Right lobe of liver (tissue), 6 donors: ENCODE results near the gene MYOZ3. TPM values are rescaled to one million over a fixed set of nuclear protein-coding genes. Genes with fewer than 3 reads are reported as not detected.
A peak's percentile ranks its signal among the peaks of the same experiment; 100 is the strongest.

Experiments used
- ATAC-seq, 4 donors: fragments of 200-7000 bp; cut with Tn5 transposase; one replicate each; pipeline ENCODE4 v1.9.1; 2020; ENCODE audit warnings: mild to moderate bottlenecking in 4 of 4, moderate library complexity in 4 of 4
- DNase-seq, 3 donors: peaks; one replicate each; pipeline ENCODE4 v3.0.0-alpha.2; 2020
- H3K27ac ChIP-seq, 3 donors: fragments of 200-600 bp; one replicate each; pipeline ENCODE4 v1.8.0; 2022
- H3K27me3 ChIP-seq, 2 donors: fragments of 200-600 bp; one replicate each; pipeline ENCODE4 v1.8.0; 2022
- H3K36me3 ChIP-seq, 4 donors: fragments of 200-600 bp; sonication (generic) in 1 of 4; one replicate each; pipeline versions ENCODE4 v1.5.1 to v1.8.0; 2017 to 2022; ENCODE audit warnings: control low read depth in 1 of 4
- H3K4me1 ChIP-seq, 4 donors: fragments of 200-600 bp; sonication (generic) in 1 of 4; one replicate each; pipeline versions ENCODE4 v1.5.1 to v1.8.0; 2017 to 2022; ENCODE audit warnings: control low read depth in 1 of 4
- H3K4me3 ChIP-seq, 3 donors: fragments of 200-600 bp; one replicate each; pipeline ENCODE4 v1.8.0; 2022
- H3K9me3 ChIP-seq, 4 donors: fragments of 200-600 bp; sonication (generic) in 1 of 4; one replicate each; pipeline versions ENCODE4 v1.5.1 to v1.8.0; 2017 to 2022; ENCODE audit warnings: control low read depth in 1 of 4
- POLR2A ChIP-seq: fragments of 450-650 bp; IDR thresholded peaks from one replicate; pipeline ENCODE4 v1.6.1; 2017; ENCODE audit warnings: antibody characterized with exemption, mild to moderate bottlenecking
- WGBS: methylation state at CpG from one replicate; pipeline ENCODE4 v1.1.6; 2018; ENCODE audit warnings: low coverage, low lambda C conversion rate; ENCODE audit not compliant: insufficient coverage; ENCODE audit errors: missing lambda C conversion rate; 5-methylcytosine and 5-hydroxymethylcytosine counted together
- intact Hi-C, 2 donors: fragments of 100-400 bp; cut with DNase I; formaldehyde crosslinking; loops; one replicate each; pipeline versions ENCODE4 v1.11.2 to v1.14.1; 2022
- total RNA-seq, 6 experiments: library from RNA; depleted of rRNA in 2 of 6; stranded (reverse); fragments of >200 nt in 2 of 6; fragmentation: NEBNext Ultra II Directional in 3 of 6; extraction: Animal tissue kit (Norgen Biotek cat#: 25700) in 3 of 6; gene quantifications; one replicate each; pipeline versions ENCODE4 v1.1.0 to v1.2.4, GENCODE V29; 2016 to 2023
- TF ChIP-seq, protein P1 (sequence below), 4 donors: fragments of 200-600 bp in 3 of 4; fragments of 450-650 bp in 1 of 4; IDR thresholded peaks; one replicate each; pipeline versions ENCODE4 v1.5.1 to v1.8.0; 2016 to 2022; ENCODE audit warnings: antibody characterized with exemption in 4 of 4, mild to moderate bottlenecking in 2 of 4
- donor health status: DM: no; HTN: yes; CAD: no.
- donor health status: DM: no; HTN: no; CAD: no.
- donor health status: DM: no; HTN: no; CAD: no.
- donor health status: DM: no; HTN: yes; CAD: no.
- donor health status: DM: no; HTN: yes; CAD: no.

MYOZ3 gene
- total RNA-seq, 6 experiments from 2014 or later, result 0.09 to 0.25 (median 0.12) TPM; not detected in 3

DNA sequence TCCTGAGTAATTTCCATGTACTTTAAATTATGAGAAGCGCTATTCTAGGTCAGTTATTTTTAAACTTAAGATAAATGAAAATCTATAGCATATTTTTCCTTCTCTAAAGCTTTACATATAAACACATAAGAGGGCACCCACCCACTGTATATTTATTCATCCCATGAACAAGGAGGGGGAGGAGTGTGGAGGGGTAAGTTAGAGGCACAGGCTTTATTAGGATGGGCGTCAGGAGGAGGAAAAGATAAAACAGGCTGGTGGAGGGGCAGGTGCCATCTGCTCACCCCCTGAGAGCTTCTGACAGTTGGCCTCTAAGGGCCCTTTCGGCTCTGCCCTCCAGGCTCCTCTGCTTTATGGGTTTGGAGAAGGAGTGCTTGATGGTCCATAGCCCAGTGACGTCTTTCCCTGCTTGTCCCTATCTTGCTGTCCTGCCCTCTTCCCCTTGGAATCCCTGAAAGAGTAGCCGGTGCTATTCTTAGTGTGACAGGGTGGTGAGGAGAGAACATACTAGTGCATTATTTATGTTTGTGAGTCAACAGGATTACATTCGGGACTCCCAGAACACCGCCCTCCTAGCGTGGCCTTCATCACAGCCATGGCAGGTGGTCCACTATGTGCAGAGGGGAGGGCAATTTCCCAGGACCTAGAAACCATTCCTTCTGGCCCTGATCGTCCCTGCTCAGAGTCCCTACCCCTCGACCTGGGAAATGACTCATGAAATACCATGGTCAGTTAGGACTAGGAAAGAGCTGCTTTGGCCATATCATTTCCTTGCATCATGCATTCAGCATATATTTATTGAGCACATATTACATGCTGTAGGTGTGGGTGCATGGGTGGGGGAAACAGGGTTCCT, 28.5 kb upstream of the MYOZ3 start:
- ATAC-seq (no peak), DNase-seq (no peak)
- peaks cover 0 to 55% (median 21%) of the 10 kb centered on the region in 4 donors for H3K4me1 ChIP-seq
- no peak overlapping the region for H3K27ac ChIP-seq
- WGBS, result 62% methylated on average over 10 of the region's 10 CpGs
- H3K36me3 ChIP-seq, result no peaks in the 10 kb centered on the region
- no peak for TF ChIP-seq POLR2A
- TF ChIP-seq, protein P1, sequence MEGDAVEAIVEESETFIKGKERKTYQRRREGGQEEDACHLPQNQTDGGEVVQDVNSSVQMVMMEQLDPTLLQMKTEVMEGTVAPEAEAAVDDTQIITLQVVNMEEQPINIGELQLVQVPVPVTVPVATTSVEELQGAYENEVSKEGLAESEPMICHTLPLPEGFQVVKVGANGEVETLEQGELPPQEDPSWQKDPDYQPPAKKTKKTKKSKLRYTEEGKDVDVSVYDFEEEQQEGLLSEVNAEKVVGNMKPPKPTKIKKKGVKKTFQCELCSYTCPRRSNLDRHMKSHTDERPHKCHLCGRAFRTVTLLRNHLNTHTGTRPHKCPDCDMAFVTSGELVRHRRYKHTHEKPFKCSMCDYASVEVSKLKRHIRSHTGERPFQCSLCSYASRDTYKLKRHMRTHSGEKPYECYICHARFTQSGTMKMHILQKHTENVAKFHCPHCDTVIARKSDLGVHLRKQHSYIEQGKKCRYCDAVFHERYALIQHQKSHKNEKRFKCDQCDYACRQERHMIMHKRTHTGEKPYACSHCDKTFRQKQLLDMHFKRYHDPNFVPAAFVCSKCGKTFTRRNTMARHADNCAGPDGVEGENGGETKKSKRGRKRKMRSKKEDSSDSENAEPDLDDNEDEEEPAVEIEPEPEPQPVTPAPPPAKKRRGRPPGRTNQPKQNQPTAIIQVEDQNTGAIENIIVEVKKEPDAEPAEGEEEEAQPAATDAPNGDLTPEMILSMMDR (IDR thresholded peaks at IDR 0.05), result no peak
- no peaks in the 10 kb centered on the region for H3K9me3 ChIP-seq
- intact Hi-C loops, result no loop called here
- H3K27me3 ChIP-seq, result no peaks in the 10 kb centered on the region
- no peak overlapping the region for H3K4me3 ChIP-seq

DNA sequence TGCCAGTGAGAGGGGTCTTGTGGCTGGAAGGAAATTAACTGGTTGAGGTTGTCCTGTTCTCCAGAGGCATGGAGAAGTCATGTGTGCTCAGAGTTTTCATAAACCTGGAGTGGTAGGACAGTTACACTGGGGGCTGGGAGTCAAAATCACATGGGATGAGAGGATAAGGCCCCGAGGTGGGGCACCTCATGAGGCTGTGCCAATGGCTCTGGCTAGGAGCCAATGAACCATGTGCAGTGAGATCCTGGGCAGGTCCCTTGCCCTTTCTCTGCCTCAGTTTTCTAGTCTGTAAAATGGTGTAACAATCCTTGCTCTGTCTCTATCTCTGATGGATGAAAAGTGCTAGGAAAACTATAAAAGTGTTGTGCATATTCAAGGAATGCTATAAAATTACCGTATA, 27.6 kb upstream of the MYOZ3 start:
- no peaks in the 10 kb centered on the region for H3K36me3 ChIP-seq
- H3K9me3 ChIP-seq, result no peaks in the 10 kb centered on the region
- 64% methylated on average over 2 of the region's 2 CpGs for WGBS
- DNase-seq, result no peak
- peaks cover 0 to 64% (median 25%) of the 10 kb centered on the region in 4 donors for H3K4me1 ChIP-seq
- no peak overlapping the region for H3K4me3 ChIP-seq
- no peaks in the 10 kb centered on the region for H3K27me3 ChIP-seq
- H3K27ac ChIP-seq, result no peak overlapping the region
- intact Hi-C loops, result no loop called here
- no peak for TF ChIP-seq POLR2A
- TF ChIP-seq, protein P1 (IDR thresholded peaks at IDR 0.05), result no peak
- no peak for ATAC-seq

DNA sequence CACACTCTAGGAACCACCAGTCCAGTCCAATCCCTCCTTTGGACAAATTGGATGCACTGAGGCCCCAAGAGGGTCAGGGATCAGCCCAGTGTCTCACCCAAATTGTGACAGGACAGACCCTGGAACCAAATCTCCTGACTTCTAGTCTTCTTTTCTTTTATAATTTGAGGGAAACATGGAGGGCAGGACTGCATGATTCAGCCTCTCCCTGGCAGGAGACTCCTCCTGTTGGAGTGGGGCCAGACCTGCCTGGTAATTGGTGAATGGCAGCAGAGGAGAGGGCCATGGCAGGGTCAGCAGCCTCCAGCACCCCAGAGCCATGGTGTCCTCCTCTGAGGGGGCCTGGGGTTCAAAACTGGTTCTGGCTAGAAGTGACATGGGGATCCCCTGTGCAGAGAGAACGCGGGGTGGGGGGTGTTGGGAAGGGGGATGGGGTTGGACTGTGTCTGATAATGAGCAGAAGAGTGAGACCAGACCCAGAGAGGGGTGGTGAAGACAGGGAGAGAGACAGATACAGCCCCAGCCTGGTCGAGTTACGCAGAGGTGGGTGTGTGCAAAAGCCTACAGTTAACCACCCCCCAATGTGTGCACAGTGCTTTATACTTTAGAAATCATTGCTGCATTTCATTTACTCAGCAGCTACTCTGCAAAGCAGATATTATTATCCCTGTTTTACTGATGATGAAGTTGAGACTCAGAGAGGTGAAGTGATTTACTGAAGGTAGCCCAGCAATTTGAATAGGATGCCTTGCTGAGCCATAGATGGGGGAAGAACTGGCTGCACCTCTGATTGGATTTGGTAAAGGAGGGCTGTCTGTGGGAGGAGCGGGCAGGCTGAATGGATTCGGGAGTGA, 24.4 kb upstream of the MYOZ3 start:
- Histone ChIP-seq H3K27ac (peak overlapping the region in 1 of 3 donors; percentile 91), H3K9me3 (no peaks in the 10 kb centered on the region), H3K36me3 (no peaks in the 10 kb centered on the region), H3K4me3 (no peak overlapping the region), H3K27me3 (no peaks in the 10 kb centered on the region), H3K4me1 (peaks cover 0 to 55% (median 24%) of the 10 kb centered on the region in 4 donors)
- ATAC-seq, result peak in 2 of 4 donors; percentile 5 to 11
- TF ChIP-seq, protein P1 (IDR thresholded peaks at IDR 0.05), result no peak
- no peak for TF ChIP-seq POLR2A
- DNase-seq, result peak in 2 of 3 donors; percentile 71 to 74
- intact Hi-C loops, result no loop called here
- WGBS, result 63% methylated on average over 4 of the region's 6 CpGs

DNA sequence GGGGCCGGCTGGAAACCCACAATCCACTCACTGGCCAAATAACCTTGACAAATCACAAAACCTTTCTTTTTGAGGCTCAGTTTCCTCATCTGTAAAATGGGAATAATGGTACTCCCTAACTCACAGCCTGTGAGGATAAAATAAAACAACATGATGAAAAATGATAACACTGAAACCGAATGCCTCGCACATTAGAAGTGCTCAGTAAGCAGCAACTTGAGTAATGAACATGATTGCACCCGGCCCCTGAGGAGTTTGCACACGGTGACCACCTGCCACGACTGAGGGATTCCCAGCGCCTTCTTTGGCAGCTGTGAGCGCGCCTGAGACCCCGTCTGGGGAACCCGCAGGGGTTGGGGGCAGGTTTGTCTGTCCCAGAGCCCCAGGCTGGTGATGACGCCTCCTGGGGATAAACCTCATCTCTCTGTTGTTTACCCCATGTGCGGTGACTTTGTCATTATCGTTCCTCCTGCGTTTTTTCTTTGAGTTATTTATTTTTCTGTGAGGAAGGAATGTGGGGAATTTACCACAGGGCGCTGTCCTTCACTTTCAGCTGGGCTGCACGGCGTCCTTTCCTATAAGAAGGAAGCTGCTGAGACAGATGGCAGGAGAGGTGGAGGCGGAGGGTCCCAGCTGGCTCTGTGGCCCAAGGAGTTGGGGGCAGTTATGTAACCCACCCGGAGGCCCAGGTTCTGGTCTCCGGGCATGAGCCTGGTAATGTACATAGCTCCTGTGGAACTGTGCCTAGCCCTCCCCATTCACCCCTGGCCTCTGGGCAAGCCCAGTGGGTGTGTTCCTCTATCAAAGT, 23.6 kb upstream of the MYOZ3 start:
- H3K27ac ChIP-seq, result peak overlapping the region; percentile 66 to 91 (median 68)
- DNase-seq (no peak), ATAC-seq (no peak)
- H3K27me3 ChIP-seq, result no peaks in the 10 kb centered on the region
- no peaks in the 10 kb centered on the region for H3K9me3 ChIP-seq
- 26% methylated on average over 16 of the region's 21 CpGs for WGBS
- intact Hi-C loops, result no loop called here
- no peaks in the 10 kb centered on the region for H3K36me3 ChIP-seq
- TF ChIP-seq, protein P1 (IDR thresholded peaks at IDR 0.05), result no peak
- no peak for TF ChIP-seq POLR2A
- H3K4me3 ChIP-seq, result no peak overlapping the region
- peaks cover 0 to 60% (median 29%) of the 10 kb centered on the region in 4 donors for H3K4me1 ChIP-seq
